ENCODE results near the gene PABPC1L. TPM values are rescaled to one million over a fixed set of nuclear protein-coding genes. Genes with fewer than 3 reads are reported as not detected.

Gene PABPC1L
- total RNA-seq, 3 donors from 2014 or later (not counting 1 experiment from before 2014, with no cell fraction given) = 31.7 to 64.9 (median 48.1) TPM

DNA sequence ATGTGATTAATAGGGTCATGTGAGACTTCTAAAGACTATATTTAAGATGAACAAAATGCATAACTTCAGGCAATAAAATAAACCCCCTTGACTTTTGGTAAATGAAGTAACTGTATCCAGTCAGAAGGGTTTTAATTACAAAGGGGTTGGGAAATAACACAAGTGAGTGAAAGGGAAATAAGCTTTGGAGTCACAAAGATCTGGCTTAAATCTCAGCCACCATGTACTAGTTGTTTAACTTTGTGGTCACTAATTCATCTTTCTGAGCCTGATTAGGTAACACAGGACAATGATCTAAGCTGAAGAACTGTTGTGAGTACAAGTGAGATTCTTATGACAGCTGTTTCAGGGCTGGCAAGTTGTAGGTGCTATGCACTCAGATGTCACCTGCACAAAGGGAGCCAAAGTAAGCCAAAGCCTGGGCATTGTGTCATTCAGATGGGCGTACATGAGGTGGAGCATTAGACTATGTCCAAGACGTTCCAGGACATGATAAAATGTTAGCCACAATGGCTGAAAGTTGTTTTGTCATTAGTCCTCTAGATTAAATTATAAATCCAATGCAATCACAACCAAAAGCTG is 36.5 kb downstream of the PABPC1L start:
- 96% methylated on average over 2 of the region's 2 CpGs for WGBS (ENCODE audit: insufficient coverage)

DNA sequence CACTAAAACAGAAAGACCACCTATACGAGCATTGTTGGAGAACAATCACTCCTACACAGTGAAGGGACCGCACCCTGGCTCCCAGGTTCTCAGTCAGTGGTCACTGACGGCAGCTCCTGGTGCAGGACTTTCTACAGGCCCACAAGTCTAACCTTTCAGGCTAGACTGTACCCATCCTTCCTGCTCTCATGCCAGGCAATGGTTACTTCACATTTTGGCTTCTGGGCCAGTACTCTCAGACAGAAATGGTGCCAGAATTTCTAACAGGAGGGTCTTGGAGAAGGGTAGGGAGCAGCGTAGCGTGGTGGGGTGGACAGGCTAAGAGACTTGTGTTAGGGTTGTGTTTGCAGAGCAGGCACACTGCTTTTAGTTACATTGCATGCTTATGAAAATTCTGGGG is 38.2 kb downstream of the PABPC1L start:
- Mint-ChIP-seq H3K27me3 (ENCODE audit: low read depth in 2 of 2) (no peaks in the 10 kb centered on the region), H3K27ac (no peak overlapping the region), H3K9me3 (no peaks in the 10 kb centered on the region), H3K4me1 (peaks cover 0 to 16% of the 10 kb centered on the region in 2 donors), H3K4me3 (no peak overlapping the region), H3K36me3 (no peaks in the 10 kb centered on the region)
- no peak for DNase-seq
- Histone ChIP-seq H3K4me3 (ENCODE audit: low read length) (no peak overlapping the region), H3K27me3 (ENCODE audit: control insufficient read depth, insufficient read depth, low read length) (no peaks in the 10 kb centered on the region), H3K36me3 (ENCODE audit: control insufficient read depth, insufficient read depth, low read length) (peaks cover 69% of the 10 kb centered on the region), H3K9me3 (ENCODE audit: control insufficient read depth, insufficient read depth, low read length) (no peaks in the 10 kb centered on the region), H3K4me1 (ENCODE audit: control insufficient read depth, insufficient read depth, low read length) (no peaks in the 10 kb centered on the region), H3K27ac (ENCODE audit: low read length) (no peak overlapping the region)
- no peak for ATAC-seq
- intact Hi-C loops (cut with micrococcal nuclease) = no loop called here
- TF ChIP-seq, protein P1, sequence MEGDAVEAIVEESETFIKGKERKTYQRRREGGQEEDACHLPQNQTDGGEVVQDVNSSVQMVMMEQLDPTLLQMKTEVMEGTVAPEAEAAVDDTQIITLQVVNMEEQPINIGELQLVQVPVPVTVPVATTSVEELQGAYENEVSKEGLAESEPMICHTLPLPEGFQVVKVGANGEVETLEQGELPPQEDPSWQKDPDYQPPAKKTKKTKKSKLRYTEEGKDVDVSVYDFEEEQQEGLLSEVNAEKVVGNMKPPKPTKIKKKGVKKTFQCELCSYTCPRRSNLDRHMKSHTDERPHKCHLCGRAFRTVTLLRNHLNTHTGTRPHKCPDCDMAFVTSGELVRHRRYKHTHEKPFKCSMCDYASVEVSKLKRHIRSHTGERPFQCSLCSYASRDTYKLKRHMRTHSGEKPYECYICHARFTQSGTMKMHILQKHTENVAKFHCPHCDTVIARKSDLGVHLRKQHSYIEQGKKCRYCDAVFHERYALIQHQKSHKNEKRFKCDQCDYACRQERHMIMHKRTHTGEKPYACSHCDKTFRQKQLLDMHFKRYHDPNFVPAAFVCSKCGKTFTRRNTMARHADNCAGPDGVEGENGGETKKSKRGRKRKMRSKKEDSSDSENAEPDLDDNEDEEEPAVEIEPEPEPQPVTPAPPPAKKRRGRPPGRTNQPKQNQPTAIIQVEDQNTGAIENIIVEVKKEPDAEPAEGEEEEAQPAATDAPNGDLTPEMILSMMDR (IDR thresholded peaks at IDR 0.05) = no peak
- WGBS (ENCODE audit: insufficient coverage) = 98% methylated on average over 5 of the region's 5 CpGs

More for the DNA sequence above, 36.5 kb downstream of the PABPC1L start:
- Mint-ChIP-seq H3K4me1 (peaks cover 0 to 8% of the 10 kb centered on the region in 2 donors), H3K4me3 (no peak overlapping the region), H3K27me3 (ENCODE audit: low read depth in 2 of 2) (no peaks in the 10 kb centered on the region), H3K9me3 (no peaks in the 10 kb centered on the region), H3K36me3 (no peaks in the 10 kb centered on the region), H3K27ac (no peak overlapping the region)
- intact Hi-C loops (cut with micrococcal nuclease) = no loop called here
- no peak overlapping the region for H3K4me3 ChIP-seq (ENCODE audit: low read length)
- H3K36me3 ChIP-seq (ENCODE audit: control insufficient read depth, insufficient read depth, low read length) = peaks cover 78% of the 10 kb centered on the region
- no peaks in the 10 kb centered on the region for H3K27me3 ChIP-seq (ENCODE audit: control insufficient read depth, insufficient read depth, low read length)
- no peak overlapping the region for H3K27ac ChIP-seq (ENCODE audit: low read length)
- DNase-seq (no peak), ATAC-seq (no peak)
- H3K4me1 ChIP-seq (ENCODE audit: control insufficient read depth, insufficient read depth, low read length) = no peaks in the 10 kb centered on the region
- no peaks in the 10 kb centered on the region for H3K9me3 ChIP-seq (ENCODE audit: control insufficient read depth, insufficient read depth, low read length)
- TF ChIP-seq, protein P1 (IDR thresholded peaks at IDR 0.05) = no peak

DNA sequence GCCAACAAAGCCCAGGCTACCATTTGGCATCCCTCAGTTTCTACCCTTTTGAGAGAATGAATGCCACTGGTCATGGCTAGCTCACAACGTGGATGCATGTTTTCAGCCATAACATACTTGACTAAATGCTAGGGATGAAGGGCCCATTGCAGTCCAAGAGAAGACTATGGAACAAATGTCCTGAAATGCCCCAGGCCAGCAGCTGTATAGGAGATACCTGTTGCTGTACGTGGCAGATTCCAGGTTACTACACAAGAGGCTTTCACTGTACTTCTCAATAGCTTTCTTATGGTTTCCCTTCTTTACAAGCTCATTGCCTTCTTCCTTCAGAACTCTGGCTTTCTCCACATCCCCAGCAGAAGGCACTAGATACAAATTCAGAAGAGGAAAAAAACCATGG is 38.7 kb downstream of the PABPC1L start:
- H3K36me3 Mint-ChIP-seq = no peaks in the 10 kb centered on the region
- 94% methylated on average over 2 of the region's 2 CpGs for WGBS (ENCODE audit: insufficient coverage)
- intact Hi-C loops (cut with micrococcal nuclease) = no loop called here

More for the DNA sequence above, 38.7 kb downstream of the PABPC1L start:
- ATAC-seq (no peak), DNase-seq (no peak)
- TF ChIP-seq, protein P1 (IDR thresholded peaks at IDR 0.05) = no peak
- H3K27ac ChIP-seq (ENCODE audit: low read length) = no peak overlapping the region
- H3K4me3 ChIP-seq (ENCODE audit: low read length) = no peak overlapping the region
- H3K36me3 ChIP-seq (ENCODE audit: control insufficient read depth, insufficient read depth, low read length) = peaks cover 65% of the 10 kb centered on the region
- Mint-ChIP-seq H3K4me3 (no peak overlapping the region), H3K9me3 (no peaks in the 10 kb centered on the region), H3K27me3 (ENCODE audit: low read depth in 2 of 2) (no peaks in the 10 kb centered on the region), H3K27ac (no peak overlapping the region), H3K4me1 (peaks cover 0 to 20% of the 10 kb centered on the region in 2 donors)
- no peaks in the 10 kb centered on the region for H3K4me1 ChIP-seq (ENCODE audit: control insufficient read depth, insufficient read depth, low read length)
- no peaks in the 10 kb centered on the region for H3K27me3 ChIP-seq (ENCODE audit: control insufficient read depth, insufficient read depth, low read length)
- H3K9me3 ChIP-seq (ENCODE audit: control insufficient read depth, insufficient read depth, low read length) = no peaks in the 10 kb centered on the region
